IPS-18c (cell line): ENCODE data around the gene IRGC.
"Not testable (repeated sequence)": the region's sequence is repeated elsewhere in the genome, so short reads cannot be mapped to it uniquely, and the experiment has no call there.

Source experiments
- H3K4me3 ChIP-seq: 2 replicates; pipeline ENCODE4 v1.7.0; 2013; ENCODE audit warnings: low read depth, mild to moderate bottlenecking, low read length, moderate library complexity; ENCODE audit not compliant: insufficient read depth
- H3K9me3 ChIP-seq: one replicate; pipeline ENCODE4 v1.6.1; 2013; ENCODE audit warnings: mild to moderate bottlenecking, low read length, moderate library complexity; ENCODE audit not compliant: control insufficient read depth, insufficient read depth

IRGC gene, protein sequence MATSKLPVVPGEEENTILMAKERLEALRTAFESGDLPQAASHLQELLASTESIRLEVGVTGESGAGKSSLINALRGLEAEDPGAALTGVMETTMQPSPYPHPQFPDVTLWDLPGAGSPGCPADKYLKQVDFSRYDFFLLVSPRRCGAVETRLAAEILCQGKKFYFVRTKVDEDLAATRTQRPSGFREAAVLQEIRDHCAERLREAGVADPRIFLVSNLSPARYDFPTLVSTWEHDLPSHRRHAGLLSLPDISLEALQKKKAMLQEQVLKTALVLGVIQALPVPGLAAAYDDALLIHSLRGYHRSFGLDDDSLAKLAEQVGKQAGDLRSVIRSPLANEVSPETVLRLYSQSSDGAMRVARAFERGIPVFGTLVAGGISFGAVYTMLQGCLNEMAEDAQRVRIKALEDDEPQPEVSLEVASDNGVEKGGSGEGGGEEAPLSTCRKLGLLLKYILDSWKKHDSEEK

DNA sequence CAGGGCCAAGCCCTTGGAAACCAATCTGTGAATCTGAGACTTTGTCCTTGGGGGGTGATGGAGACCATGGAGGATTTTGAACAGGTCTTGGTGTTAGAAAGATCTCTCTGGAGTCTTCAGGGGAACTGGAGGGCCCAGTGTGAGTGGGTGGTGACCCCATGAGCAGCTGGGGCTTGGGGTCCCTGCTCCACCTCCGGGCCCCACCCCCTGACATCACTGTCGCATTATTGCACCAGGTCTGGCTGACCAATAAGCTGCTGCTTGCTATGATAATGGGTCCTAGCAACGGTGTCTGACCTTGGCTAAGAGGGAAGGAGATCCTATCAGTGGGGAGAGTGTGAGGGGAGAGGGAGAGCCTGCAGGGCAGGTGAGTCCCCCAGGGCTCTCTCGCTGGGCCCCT is at the start of gene IRGC:
IRGC (plus strand) TSS at position 301 of the 400 bp plus-strand sequence. CDS start 2,483 bp downstream, outside the sequence.
- H3K4me3 ChIP-seq, result no peak within 1 kb of the TSS

DNA sequence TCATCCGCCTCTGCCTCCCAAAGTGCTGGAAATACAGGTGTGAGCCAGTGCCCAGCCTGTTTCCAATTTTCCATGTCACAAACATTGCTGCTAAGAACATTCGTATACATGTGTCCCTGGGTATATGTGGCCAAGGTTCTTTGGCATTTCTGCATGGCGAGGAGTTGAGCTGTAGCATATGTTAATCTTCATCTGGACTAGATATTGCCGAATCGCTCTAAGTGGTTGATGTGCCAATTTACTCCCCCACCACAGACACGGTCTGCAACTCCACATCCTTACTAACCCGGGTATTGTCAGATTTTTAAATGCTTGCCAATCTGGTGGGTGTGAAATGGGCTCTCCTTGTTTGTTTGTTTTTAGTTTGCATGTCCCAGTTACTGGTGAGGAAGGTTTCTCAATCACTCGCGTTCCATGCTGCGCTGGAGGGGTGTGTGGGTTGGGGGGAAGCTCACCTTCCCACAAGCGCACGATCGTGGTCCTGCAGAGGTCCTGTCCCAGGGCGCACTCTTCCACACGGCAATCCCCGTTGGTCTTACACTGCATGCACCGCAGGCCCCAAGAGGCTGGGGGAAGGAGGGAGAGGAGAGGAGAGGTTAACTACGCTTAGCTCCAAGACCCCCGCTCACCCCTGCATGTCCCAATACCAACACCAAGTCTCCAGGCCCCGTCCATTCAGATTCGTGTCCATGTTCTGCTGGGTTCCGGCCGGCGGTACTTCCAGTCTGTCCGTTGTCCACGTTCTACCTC is 48.6 kb upstream of the IRGC start:
- peak overlapping the region; percentile 51 for H3K4me3 ChIP-seq
- peaks cover 3% of the 10 kb centered on the region for H3K9me3 ChIP-seq

More for the DNA sequence above, at the start of gene IRGC:
- H3K9me3 ChIP-seq, result no peaks in the 10 kb centered on the region

DNA sequence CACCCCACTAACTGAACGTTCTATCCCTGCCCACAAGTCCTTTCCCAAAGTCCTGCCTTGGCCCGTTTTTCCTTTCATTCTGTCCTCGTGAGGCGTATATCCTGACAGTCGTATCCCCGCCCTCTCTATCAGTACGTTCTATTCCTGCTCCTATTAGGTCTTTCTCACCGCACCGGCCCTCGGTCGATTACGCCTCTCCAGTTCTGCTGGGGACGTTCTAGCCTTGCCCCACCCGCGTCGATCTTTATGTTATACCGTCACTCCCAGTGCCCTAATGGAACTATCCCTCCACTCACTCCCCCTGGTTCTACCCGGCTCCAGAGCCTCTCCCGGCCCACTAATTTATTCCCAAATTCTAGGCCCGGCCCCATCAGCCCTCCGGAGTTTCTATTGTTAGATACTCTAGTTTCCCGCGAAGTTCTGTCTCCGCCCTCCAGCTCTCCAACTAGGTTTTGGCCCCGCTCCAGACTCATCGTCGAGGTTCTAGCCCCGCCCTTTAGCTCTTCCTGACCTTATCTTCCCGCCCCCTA is 47.9 kb upstream of the IRGC start:
- H3K9me3 ChIP-seq, result peaks cover 3% of the 10 kb centered on the region
- H3K4me3 ChIP-seq, result peak overlapping the region; percentile 51

DNA sequence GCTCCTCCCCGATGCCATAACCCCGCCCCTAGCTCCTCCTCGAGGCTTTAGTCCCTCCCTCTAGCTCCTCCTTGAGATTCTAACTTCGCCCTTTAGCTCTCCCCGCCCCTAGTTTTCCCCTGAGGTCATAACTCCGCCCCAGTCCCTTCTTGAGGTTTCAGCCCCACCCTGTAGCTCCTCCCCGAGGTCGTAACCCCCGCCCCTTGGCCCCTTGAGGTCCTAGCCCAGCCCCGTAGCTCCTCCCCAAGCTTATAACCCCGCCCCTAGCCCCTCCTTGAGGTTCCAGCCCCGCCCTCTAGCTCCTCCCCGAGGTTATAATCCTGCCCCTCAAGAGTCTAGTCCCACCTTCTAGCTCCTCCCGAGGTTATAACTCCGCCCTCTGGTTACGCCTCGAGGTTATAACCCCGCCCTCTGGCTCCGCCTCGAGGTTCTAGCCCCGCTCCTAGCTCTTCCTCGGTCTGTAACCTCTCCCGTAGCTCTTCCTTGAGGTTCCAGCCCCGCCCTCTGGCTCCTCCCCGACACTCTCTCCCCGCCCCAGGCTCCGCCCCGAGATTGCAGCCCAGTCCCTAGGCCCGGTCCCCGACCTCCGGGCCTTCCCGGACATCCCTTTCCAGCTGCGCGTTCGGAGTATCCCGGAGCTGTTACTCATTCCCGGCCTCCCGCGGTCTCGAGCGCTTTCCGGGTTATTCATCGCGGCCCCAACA is 47.3 kb upstream of the IRGC start:
- H3K4me3 ChIP-seq, result peak overlapping the region; percentile 56
- peaks cover 3% of the 10 kb centered on the region for H3K9me3 ChIP-seq

DNA sequence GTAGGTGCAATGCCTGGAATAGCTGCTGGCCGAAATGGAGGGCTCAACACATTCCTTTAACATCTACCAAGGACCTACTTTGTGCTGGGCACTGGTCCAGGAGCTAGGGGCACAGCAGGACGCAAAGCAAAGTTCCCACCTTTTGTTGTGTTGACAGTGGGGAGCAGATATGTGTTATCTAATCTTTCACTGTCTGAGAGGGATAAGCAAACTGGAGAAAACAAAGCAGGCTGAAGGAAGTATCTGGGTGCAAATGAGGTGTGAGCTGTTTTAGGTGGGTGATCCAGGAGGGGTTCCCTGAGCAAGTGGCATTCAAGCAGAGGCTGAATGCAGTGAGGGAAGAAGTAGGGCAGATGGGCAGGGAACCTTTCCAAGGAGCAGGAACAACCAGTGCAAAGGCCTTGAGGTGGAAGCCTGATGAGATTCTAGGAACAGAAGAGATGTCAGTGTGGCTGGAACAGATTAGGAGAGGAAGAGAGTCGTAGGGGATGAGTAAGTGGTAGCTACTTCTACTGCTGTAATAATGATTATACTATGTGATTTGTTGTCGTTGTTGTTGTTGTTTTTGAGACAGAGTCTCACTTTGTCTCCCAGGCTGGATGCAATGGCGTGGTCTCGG is 43.7 kb upstream of the IRGC start:
- H3K9me3 ChIP-seq, result no peaks in the 10 kb centered on the region
- H3K4me3 ChIP-seq, result peak overlapping the region; percentile 20; the same call in 1 of the 2 replicates

DNA sequence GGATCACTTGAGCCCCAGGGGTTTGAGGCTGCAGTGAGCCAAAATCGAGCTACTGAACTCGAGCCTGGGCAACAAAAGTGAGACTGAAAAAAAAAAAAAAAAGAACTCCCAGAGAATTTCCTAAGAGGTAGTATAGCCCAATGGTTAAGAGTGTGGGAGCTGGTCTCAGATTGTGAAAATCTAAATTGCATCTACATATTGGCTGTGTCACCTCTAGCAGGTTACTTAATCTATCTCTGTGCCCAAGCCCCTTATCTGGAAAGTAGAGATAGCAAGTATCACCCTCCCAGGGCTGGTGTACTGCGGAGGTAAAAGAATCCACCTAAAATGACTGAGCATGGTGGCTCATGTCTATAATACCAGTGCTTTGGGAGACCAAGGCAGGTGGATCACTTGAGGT is 42.2 kb upstream of the IRGC start:
- Histone ChIP-seq H3K4me3 (no peak overlapping the region), H3K9me3 (no peaks in the 10 kb centered on the region)

DNA sequence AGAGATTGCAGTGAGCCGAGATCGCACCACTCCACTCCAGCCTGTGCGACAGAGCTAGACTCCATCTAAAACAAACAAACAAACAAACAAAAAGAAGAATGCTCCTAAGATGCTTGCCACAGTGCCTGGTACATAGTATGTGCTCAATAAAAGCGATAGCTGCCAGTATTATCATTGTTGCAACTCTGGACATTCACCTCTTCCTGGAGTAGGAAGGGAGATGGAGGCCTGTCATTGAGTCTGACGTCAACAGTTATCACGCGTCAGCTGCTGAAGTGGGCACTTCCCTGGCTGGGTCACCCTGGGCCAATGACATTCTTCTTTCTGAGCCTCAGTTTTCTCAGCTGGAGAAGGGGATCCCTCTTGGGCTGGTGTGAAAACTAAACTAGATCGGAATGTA is 41.7 kb upstream of the IRGC start:
- Histone ChIP-seq H3K4me3 (no peak overlapping the region), H3K9me3 (no peaks in the 10 kb centered on the region)

DNA sequence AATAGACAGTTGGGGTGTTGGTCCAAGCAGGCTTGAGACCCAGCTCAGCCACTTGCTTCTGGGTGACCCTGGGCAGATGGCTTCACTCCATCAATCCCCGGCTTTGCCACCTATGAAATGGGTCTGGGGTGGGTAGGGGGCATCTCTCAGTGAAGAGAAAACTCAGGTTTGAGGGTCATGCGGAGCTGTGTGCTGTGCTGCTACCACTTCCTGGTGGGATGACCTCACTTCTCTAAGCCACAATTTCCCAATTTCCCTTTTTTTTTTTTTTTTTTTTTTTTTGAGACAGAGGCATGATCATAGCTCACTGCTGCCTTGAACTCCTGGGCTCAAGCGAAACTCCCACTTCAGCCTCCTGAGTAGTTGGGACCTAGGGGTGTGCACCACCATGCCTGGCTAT is 41.3 kb upstream of the IRGC start:
- Histone ChIP-seq H3K4me3 (no peak overlapping the region), H3K9me3 (no peaks in the 10 kb centered on the region)

DNA sequence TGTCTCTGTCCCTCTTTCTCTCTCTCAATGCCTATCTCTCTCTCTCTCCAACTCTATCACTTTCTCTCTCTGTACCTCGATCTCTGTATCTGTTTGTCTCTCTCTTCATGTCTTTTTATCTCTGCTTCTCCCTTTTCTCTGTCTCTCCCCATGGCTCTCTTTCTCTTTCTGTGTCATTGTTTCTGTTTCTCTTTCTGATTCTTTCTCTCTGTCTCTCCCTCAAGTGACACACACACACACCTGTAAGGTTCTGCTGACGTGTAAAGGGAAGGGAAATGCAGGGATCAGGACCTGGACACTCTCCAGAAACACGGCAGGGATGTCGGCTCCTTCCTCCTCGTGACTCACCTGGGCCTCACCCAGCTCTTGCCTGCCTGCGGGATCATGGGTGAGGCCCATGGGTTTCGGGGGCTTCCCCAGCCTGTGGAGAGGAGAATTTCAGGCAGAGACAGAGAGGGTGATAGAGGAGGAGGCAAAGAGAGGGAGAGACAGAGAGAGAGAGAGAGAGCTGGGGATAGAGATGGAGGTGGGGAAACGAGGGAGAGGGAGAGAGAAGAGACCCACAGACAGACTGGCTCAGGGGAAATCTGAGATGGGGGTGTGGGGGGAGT is 40.5 kb upstream of the IRGC start:
- Histone ChIP-seq H3K4me3 (no peak overlapping the region), H3K9me3 (no peaks in the 10 kb centered on the region)

DNA sequence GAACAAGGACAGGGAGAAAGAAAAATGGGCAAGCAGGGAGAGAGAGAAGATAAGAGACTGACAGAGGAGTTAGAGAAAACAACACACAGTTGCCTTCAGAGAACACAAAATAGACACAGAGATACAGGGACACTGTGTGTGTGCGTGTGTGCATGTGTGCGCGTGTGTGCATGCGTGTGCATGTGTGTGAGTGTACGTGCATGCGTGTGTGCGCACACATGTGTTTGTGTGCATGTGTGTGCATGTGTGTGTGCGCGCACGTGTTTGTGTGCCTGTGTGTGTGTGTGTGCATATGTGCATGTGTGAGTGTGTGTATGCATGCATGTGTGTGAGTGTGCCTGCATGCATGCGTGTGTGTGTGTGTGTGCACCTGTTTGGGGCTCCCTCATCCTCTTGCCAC is 40.0 kb upstream of the IRGC start:
- H3K4me3 ChIP-seq, result no peak overlapping the region
- H3K9me3 ChIP-seq, result no peaks in the 10 kb centered on the region

DNA sequence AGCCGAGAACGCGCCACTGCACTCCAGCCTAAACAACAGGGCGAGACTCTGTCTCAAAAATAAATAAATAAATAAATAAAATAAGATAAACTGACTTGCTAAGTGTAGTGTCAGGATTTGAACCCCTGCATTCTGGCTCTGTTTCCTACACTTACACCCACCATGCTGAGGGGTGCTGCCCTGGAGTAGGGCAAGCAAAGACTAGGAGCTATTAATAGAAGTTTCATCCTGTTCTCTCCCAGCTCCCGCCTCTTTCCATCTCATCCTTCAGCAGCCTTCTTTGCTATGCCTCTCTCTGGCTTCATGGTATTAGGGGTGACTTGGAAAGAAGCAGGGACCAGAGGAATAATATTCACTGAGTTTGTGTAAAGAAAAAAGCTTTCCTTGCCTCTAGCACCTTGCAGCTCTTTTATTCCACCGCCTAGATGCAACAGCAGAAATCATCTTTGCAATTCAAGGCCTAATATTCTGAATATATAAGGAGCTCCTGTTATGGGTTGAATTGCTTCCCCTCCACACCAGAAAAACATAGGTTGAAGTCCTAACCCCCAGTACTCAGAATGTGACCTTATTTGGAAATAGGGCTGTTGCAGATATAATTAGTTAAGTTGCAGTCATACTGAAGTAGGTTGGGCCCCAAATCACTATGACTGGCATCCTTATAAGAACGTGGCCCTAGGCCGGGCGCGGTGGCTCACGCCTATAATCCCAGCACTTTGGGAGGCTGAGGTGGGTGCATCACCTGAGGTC is 37.2 kb upstream of the IRGC start:
- no peak overlapping the region for H3K4me3 ChIP-seq

DNA sequence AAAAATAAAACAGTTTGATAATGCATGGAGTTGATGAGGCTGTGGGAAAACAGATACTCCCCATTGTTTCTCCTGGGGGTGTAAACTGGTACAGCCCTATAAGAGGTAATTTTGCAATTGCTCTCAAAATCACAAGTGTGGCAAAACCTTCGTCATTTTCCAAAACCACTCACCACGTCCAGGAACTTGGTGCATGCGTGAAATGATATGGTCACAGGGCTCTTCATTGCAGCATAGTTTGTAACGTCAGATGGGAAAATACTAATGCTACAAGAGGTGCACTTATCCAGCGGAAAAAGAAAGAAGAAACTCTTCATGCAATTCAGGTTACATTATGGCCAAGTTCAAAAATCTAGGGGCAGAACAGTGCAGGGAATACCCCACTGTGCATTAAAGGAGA is 34.1 kb upstream of the IRGC start:
- Histone ChIP-seq H3K9me3 (no peaks in the 10 kb centered on the region), H3K4me3 (no peak overlapping the region)

More for the DNA sequence above, 37.2 kb upstream of the IRGC start:
- H3K9me3 ChIP-seq, result no peaks in the 10 kb centered on the region

DNA sequence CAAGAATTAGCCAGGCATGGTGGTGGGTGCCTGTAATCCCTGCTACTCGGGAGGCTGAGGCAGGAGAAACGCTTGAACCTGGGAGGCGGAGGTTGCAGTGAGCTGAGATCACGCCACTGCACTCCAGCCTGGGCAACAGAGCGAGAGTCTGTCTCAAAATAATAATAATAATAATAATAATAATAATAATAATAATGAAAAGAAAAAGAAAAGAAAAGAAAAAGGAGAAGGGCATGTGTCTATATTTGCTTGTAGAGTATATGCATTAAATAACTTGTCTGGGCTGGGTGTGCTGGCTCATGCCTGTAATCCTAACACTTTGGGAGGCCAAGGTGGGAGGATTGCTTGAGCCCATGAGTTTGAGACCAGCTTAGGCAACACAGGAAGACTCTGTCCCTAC is 33.6 kb upstream of the IRGC start:
- not testable (repeated sequence) for H3K4me3 ChIP-seq, H3K9me3 ChIP-seq

DNA sequence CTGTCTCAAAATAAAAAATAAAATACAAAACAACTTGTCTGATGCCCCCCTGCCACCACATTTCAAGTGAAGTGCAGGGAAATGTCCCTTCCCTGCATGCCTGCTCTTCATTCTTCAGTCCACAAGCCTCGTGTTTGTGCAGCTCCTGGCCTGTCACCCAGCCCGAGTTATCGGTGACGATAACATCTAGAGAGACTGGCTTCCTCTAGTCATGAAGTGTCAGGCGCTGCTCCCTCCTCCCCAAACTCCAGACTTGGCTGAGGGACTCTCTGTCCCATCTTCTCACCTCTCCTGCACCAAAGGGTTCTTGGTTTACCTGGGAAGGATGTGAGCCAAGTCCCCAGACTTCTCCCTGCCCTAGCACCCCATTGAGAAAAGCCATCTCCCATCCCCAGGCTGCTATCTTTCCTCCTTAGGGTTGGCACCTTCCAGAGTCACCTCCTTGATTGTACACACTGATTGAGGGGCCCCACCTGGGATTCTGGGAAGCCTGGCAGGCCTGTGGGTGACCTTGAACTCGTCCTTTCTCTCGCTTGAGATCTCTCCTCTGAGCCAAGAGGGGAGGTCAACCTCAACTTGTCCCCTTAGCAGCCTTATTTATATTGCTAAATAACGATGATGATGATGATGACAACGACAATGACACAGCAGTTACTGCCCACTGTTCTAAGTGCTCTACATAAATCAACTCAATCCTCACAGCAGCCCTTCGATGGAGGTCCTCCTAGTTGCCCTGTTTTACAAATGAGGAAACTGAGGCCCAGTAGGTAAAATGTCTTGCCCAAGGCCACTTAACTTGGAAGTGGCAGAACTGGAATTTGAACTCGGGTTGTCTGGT is 32.8 kb upstream of the IRGC start:
- no peak overlapping the region for H3K4me3 ChIP-seq

DNA sequence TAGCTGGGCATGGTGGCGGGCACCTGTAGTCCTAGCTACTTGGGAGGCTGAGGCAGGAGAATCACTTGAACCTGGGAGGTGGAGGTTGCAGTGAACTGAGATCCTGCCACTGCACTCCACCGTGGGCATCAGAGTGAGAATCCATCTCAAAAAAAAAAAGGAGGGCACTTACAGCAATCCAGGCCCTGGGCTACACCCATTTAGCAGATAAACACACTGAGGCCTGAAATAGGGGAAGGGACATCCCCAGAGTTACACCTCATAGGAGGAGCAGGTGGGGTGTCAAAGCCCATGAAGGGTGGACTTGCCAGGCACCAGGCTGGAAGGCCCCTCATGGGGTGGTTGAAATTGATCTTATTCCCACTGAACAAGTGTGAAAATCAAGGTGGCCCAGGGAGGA is 32.0 kb upstream of the IRGC start:
- Histone ChIP-seq H3K4me3 (no peak overlapping the region), H3K9me3 (no peaks in the 10 kb centered on the region)

More for the DNA sequence above, 32.8 kb upstream of the IRGC start:
- no peaks in the 10 kb centered on the region for H3K9me3 ChIP-seq
